Measurements from ENCODE around the gene GNG13. TPM values are rescaled to one million over a fixed set of nuclear protein-coding genes. Genes with fewer than 3 reads are reported as not detected.

Gene GNG13
- total RNA-seq, 4 donors from 2014 or later: not detected

DNA sequence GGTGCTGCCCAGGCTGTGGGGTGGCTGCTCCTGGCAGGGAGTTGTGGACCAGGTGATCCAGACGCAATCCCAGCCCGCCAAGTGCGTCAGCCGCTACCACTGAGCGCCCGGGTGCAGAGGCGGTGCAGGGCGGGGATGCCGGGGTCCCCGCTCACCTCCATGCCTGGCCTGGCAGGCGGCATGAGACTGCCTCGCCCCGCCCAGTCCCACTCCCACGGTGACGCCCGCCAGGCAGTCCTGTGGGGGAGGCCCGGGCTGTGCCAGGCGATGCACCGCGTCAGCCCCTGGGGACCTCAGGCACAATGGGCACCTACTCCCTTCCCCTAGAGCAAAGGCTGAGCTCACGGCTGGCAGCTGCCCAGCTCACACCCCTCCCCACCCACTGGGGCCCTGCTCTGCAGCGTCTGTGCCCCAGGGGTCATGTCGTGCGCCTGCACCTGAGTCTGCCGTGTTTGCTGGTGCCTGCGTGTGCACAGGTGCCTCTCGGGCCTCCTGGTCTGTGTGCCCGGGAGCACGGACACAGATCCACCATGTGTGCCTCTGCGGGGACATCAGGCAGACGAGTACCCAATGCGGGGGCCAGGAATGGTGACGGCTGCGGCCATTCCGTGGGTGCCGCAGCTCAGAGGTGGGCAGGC, 17.6 kb downstream of the GNG13 start:
- Histone ChIP-seq H3K27ac (no peak overlapping the region), H3K4me3 (no peak overlapping the region), H3K36me3 (peaks cover 16% of the 10 kb centered on the region), H3K9me3 (no peaks in the 10 kb centered on the region), H3K4me1 (peaks cover 36% of the 10 kb centered on the region), H3K27me3 (peaks cover 48% of the 10 kb centered on the region)
- DNase-seq (ENCODE audit: low spot score in 2 of 2): no peak
- TF ChIP-seq POLR2A (IDR thresholded peaks at IDR 0.05) (no peak), POLR2AphosphoS5 (IDR thresholded peaks at IDR 0.05) (no peak), EP300 (IDR thresholded peaks at IDR 0.05) (no peak)
- TF ChIP-seq, protein P1, sequence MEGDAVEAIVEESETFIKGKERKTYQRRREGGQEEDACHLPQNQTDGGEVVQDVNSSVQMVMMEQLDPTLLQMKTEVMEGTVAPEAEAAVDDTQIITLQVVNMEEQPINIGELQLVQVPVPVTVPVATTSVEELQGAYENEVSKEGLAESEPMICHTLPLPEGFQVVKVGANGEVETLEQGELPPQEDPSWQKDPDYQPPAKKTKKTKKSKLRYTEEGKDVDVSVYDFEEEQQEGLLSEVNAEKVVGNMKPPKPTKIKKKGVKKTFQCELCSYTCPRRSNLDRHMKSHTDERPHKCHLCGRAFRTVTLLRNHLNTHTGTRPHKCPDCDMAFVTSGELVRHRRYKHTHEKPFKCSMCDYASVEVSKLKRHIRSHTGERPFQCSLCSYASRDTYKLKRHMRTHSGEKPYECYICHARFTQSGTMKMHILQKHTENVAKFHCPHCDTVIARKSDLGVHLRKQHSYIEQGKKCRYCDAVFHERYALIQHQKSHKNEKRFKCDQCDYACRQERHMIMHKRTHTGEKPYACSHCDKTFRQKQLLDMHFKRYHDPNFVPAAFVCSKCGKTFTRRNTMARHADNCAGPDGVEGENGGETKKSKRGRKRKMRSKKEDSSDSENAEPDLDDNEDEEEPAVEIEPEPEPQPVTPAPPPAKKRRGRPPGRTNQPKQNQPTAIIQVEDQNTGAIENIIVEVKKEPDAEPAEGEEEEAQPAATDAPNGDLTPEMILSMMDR (IDR thresholded peaks at IDR 0.05): no peak
- WGBS: 39% methylated on average over 9 of the region's 36 CpGs

DNA sequence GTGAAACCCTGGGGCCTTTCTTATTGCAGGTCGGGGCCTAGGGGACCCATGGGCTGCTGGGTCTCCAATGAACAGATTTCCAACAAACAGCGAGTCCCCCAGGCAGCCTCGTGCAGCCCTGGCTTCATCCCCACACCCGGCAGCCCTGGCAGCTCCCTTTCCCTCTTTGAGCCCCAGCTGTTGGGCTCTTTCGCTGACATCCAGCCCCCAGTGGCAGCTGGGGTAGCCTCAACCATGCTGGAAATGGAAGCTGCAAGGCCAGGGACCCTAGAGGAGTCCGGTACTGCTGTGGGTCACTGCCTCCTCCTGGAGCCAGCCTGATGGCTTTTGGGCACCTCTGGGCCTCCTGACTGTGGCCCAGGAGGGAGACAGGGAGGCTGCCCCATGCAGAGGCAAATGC, 18.3 kb downstream of the GNG13 start:
- Histone ChIP-seq H3K36me3 (peaks cover 16% of the 10 kb centered on the region), H3K9me3 (no peaks in the 10 kb centered on the region), H3K4me3 (no peak overlapping the region), H3K27me3 (peaks cover 55% of the 10 kb centered on the region), H3K27ac (no peak overlapping the region), H3K4me1 (peaks cover 30% of the 10 kb centered on the region)
- TF ChIP-seq POLR2AphosphoS5 (IDR thresholded peaks at IDR 0.05) (no peak), POLR2A (IDR thresholded peaks at IDR 0.05) (no peak)
- TF ChIP-seq, protein P1 (IDR thresholded peaks at IDR 0.05): no peak
- DNase-seq (ENCODE audit: low spot score in 2 of 2): no peak
- 80% methylated on average over 1 of the region's 6 CpGs for WGBS

DNA sequence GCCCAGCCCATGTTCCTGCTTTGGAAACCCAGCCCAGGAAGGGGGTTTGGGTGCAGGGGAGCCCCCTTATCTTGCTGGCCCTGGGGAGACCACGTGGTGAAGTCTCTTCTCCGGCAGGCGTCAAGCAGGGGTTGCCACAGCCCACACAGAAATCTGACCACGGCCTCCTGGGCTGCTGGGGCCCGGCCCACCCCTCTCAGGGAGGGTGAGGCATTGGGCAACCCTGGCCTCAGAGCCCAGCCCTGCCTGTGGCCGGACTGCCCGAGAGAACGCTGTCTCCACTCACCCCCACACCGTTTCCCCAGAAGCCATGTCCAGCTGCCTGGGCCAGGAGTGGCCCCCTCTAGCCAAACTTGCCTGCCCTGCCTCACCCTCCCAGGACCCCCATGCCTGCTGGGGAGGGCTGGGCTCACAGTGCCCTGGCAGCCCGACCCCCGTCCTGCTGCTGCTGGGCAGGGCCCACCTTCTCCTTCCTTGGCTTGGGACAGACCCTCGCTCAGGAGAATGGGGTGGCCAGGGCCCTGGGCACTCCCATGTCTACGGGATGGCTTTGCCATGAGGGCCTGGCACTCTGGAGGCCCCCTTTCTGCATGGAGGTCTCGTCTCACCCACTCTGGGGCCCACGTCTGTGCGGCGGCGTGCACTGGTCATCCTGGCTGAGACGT, 19.1 kb downstream of the GNG13 start:
- no peak for DNase-seq (ENCODE audit: low spot score in 2 of 2)
- WGBS: no CpG with 5 or more reads among the region's 19 CpGs
- TF ChIP-seq POLR2AphosphoS5 (IDR thresholded peaks at IDR 0.05) (no peak), EP300 (IDR thresholded peaks at IDR 0.05) (no peak), POLR2A (IDR thresholded peaks at IDR 0.05) (no peak)
- TF ChIP-seq, protein P1 (IDR thresholded peaks at IDR 0.05): no peak
- Histone ChIP-seq H3K9me3 (no peaks in the 10 kb centered on the region), H3K27me3 (peaks cover 56% of the 10 kb centered on the region), H3K4me3 (no peak overlapping the region), H3K27ac (no peak overlapping the region), H3K36me3 (peaks cover 10% of the 10 kb centered on the region), H3K4me1 (peaks cover 24% of the 10 kb centered on the region)

GRCh38 chr16:780296-780695, 20.2 kb downstream of the GNG13 start:
- no peak overlapping the region for H3K4me3 ChIP-seq
- H3K27me3 ChIP-seq: peaks cover 65% of the 10 kb centered on the region
- H3K36me3 ChIP-seq: no peaks in the 10 kb centered on the region
- no peak overlapping the region for H3K27ac ChIP-seq
- WGBS: 87% methylated on average over 16 of the region's 16 CpGs
- TF ChIP-seq POLR2A (IDR thresholded peaks at IDR 0.05) (no peak), EP300 (IDR thresholded peaks at IDR 0.05) (no peak), POLR2AphosphoS5 (IDR thresholded peaks at IDR 0.05) (no peak)
- TF ChIP-seq, protein P1 (IDR thresholded peaks at IDR 0.05): no peak
- H3K9me3 ChIP-seq: no peaks in the 10 kb centered on the region
- no peak for DNase-seq (ENCODE audit: low spot score in 2 of 2)
- H3K4me1 ChIP-seq: peaks cover 23% of the 10 kb centered on the region

DNA sequence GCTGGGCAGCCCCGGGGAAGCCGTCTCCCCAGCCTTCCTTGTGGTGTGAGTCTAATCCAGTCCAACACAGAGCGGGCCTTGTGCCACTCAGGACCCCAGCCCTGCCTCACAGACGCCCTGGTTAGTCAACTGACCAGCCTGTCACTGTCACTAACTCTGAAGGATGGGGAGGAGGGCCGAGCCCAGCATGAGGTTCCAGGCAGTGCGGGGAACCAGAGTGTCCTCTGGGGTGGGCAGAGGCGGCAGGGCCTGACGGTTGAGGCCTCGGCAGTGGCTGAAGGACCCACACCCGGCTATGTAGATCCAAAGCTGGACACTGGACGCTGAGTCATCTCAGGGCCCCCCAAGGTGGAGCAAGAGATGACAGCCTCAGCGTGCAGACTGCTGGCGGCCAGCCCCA, 21.0 kb downstream of the GNG13 start:
- H3K36me3 ChIP-seq: no peaks in the 10 kb centered on the region
- TF ChIP-seq EP300 (IDR thresholded peaks at IDR 0.05): no peak
- no peaks in the 10 kb centered on the region for H3K9me3 ChIP-seq
- H3K27me3 ChIP-seq: peaks cover 72% of the 10 kb centered on the region
- H3K4me3 ChIP-seq: no peak overlapping the region
- H3K27ac ChIP-seq: no peak overlapping the region
- DNase-seq (ENCODE audit: low spot score in 2 of 2): no peak
- H3K4me1 ChIP-seq: peaks cover 22% of the 10 kb centered on the region
- 95% methylated on average over 4 of the region's 13 CpGs for WGBS

Measured in suprapubic skin (tissue), 4 donors.